WTC11 (cell line): ENCODE data around the gene EPYC.

Experiments
- ATF1 ChIP-seq: sonication (generic); formaldehyde crosslinking; IDR thresholded peaks from 2 replicates; pipeline ENCODE4 v1.8.1; 2023; ENCODE audit warnings: mild to moderate bottlenecking, moderate library complexity, missing genetic modification reagents
- ESRRA ChIP-seq: sonication (generic); formaldehyde crosslinking; IDR thresholded peaks from 2 replicates; pipeline ENCODE4 v1.8.1; 2022; ENCODE audit warnings: mild to moderate bottlenecking, missing genetic modification reagents, borderline replicate concordance
- TF ChIP-seq, protein P1 (sequence below): sonication (generic); formaldehyde crosslinking; IDR thresholded peaks from 2 replicates; pipeline ENCODE4 v1.8.1; 2022; ENCODE audit warnings: mild to moderate bottlenecking, moderate library complexity, missing genetic modification reagents
- TF ChIP-seq, protein P2 (sequence below): fragments of 200-600 bp; IDR thresholded peaks from 2 replicates; pipeline ENCODE4 v1.8.0; 2022; ENCODE audit warnings: antibody characterized with exemption
- TF ChIP-seq, protein P3 (sequence below): sonication (generic); formaldehyde crosslinking; IDR thresholded peaks from 2 replicates; pipeline ENCODE4 v1.8.1; 2022; ENCODE audit warnings: low read depth, missing genetic modification reagents, borderline replicate concordance
- TF ChIP-seq, protein P4 (sequence below): sonication (generic); formaldehyde crosslinking; IDR thresholded peaks from 2 replicates; pipeline ENCODE4 v1.8.1; 2022; ENCODE audit warnings: missing genetic modification reagents, borderline replicate concordance
- TF ChIP-seq, protein P5 (sequence below): fragments of 250-450 bp; sonication (Bioruptor Pico); conservative IDR thresholded peaks from 2 replicates; pipeline ENCODE4 v1.9.0; 2021; ENCODE audit warnings: mild to moderate bottlenecking

DNA sequence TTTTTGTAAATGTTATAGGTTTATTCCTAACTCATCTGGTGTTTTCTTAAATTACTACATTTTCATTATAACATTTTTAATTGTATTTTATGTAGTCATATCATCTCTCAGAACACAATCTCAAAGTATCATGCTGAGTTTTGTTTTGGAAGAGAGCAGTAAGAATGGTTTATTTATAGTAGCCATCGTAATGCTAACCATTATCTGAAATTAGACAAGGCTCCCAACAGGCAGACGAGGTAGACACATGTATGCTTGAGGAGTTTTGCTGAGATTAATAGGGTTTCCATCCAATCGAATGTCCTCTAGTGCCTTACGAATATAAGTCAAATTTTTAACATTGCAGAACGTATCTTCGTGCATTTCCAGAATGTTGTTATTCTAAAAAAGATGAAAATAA is 40.8 kb downstream of the EPYC start:
- TF ChIP-seq ATF1 (CRISPR knock-in tag) = no peak
- TF ChIP-seq, protein P1, sequence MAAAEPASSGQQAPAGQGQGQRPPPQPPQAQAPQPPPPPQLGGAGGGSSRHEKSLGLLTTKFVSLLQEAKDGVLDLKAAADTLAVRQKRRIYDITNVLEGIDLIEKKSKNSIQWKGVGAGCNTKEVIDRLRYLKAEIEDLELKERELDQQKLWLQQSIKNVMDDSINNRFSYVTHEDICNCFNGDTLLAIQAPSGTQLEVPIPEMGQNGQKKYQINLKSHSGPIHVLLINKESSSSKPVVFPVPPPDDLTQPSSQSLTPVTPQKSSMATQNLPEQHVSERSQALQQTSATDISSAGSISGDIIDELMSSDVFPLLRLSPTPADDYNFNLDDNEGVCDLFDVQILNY = no peak
- TF ChIP-seq, protein P2, sequence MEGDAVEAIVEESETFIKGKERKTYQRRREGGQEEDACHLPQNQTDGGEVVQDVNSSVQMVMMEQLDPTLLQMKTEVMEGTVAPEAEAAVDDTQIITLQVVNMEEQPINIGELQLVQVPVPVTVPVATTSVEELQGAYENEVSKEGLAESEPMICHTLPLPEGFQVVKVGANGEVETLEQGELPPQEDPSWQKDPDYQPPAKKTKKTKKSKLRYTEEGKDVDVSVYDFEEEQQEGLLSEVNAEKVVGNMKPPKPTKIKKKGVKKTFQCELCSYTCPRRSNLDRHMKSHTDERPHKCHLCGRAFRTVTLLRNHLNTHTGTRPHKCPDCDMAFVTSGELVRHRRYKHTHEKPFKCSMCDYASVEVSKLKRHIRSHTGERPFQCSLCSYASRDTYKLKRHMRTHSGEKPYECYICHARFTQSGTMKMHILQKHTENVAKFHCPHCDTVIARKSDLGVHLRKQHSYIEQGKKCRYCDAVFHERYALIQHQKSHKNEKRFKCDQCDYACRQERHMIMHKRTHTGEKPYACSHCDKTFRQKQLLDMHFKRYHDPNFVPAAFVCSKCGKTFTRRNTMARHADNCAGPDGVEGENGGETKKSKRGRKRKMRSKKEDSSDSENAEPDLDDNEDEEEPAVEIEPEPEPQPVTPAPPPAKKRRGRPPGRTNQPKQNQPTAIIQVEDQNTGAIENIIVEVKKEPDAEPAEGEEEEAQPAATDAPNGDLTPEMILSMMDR = no peak
- TF ChIP-seq, protein P3, sequence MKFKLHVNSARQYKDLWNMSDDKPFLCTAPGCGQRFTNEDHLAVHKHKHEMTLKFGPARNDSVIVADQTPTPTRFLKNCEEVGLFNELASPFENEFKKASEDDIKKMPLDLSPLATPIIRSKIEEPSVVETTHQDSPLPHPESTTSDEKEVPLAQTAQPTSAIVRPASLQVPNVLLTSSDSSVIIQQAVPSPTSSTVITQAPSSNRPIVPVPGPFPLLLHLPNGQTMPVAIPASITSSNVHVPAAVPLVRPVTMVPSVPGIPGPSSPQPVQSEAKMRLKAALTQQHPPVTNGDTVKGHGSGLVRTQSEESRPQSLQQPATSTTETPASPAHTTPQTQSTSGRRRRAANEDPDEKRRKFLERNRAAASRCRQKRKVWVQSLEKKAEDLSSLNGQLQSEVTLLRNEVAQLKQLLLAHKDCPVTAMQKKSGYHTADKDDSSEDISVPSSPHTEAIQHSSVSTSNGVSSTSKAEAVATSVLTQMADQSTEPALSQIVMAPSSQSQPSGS (CRISPR knock-in tag) = no peak
- no peak for TF ChIP-seq ESRRA (CRISPR knock-in tag)
- TF ChIP-seq, protein P4, sequence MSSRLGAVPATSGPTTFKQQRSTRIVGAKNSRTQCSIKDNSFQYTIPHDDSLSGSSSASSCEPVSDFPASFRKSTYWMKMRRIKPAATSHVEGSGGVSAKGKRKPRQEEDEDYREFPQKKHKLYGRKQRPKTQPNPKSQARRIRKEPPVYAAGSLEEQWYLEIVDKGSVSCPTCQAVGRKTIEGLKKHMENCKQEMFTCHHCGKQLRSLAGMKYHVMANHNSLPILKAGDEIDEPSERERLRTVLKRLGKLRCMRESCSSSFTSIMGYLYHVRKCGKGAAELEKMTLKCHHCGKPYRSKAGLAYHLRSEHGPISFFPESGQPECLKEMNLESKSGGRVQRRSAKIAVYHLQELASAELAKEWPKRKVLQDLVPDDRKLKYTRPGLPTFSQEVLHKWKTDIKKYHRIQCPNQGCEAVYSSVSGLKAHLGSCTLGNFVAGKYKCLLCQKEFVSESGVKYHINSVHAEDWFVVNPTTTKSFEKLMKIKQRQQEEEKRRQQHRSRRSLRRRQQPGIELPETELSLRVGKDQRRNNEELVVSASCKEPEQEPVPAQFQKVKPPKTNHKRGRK (CRISPR knock-in tag) = no peak
- TF ChIP-seq, protein P5, sequence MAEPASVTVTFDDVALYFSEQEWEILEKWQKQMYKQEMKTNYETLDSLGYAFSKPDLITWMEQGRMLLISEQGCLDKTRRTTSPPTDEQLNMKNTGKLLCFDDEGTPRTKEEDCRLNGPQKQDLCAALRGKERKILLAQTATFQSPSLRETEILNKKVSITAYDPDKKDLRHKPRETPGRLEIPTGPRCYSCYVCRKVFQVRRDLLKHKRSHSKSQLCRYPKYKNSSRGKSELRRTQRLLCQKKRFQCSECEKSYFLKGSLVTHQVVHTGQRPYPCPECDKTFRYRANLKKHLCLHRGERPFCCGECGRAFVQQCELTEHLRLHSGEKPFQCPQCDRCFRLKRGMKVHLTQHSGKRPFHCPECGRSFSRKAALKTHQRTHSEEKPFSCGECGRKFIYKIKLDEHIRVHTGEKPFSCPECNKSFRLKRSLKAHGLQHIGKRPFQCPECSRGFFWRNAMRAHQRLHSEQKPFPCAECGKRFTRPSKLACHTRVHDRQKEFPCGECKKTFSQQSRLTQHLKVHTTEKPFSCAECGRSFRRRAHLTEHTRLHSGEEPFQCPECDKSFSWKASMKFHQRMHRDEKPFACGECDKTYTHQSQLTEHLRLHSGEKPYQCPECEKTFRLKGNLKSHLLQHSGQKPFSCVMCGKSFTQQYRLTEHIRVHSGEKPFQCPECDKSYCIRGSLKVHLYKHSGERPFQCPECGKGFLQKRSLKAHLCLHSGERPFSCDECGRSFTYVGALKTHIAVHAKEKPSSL (CRISPR knock-in tag) = no peak
